ENCODE measurements around the gene RNU6-7.

The RNU6-7 gene
- long read RNA-seq, donor 1 = 0 reads
- long read RNA-seq, donor 2 = 0 reads
- long read RNA-seq, donor 3 = 0 reads
- long read RNA-seq, donor 4 = 0 reads
- long read RNA-seq, donor 5 = 0 reads
- long read RNA-seq, donor 6 = 0 reads
- long read RNA-seq, donor 7 = 0 reads
- long read RNA-seq, donor 8 = 0 reads

DNA sequence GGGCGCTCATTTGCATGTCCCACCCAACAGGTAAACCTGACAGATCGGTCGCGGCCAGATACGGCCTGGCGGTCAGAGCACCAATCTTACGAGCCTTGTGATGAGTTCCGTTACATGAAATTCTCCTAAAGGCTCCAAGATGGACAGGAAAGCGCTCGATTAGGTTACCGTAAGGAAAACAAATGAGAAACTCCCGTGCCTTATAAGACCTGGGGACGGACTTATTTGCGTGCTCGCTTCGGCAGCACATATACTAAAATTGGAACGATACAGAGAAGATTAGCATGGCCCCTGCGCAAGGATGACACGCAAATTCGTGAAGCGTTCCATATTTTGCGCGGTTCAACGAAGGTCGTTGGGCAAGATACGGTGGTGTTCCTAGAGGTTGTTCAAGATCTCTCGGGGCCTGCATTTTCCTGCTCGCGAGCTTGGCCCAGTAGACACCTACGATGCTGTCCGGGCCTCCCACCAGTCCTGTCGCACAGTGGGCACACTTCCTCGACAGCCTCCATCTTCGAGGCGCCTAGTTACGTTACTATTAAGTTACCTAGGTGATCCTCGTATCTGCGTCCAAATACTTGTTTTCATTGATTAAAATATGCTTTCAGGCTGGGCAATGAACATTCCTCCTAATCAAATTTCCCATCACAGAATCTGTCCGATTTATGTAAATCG lies at the start of gene RNU6-7:
TSS of gene RNU6-7 (plus strand) at position 230 of the 675 bp plus-strand sequence.
- DNase-seq = peak; percentile 92

DNA sequence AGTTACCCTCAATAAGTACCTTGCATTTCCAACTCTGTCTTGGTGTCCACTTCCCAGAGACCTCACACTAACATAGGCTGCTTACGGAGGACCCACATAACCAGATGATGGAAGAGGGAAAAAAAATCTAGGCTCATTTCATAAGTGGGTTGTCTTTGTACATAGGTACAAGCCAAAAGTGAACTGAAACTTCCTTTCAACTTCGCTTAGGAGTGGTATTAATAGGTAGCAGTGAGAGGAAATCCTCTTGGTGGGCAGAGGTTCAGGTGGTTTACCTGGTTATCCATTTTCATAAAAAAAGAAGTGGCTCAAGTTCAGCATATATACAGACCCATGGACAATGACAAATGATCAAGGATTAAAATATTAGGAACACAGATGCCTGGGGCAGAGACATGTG lies 35.8 kb upstream of the RNU6-7 start:
- no peak for DNase-seq

DNA sequence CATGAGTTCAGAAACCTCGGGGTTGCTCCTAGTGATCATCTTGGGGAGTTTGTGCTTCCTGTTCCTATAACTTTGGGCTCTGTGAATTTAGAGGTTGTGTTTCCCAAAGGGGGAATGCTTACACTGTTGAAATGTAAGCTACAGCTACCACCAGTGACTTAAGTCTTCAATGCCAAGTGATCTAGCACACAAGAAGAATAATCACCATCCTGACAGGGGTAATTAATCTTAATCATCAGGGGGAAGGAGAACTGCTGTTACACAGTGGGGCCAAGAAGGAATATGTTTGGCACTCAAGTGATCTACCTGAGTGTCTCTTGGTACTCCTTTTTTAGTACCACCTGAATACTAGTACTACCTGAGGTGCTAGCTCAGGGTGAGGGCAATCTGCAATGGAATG lies 34.9 kb upstream of the RNU6-7 start:
- no peak for DNase-seq

DNA sequence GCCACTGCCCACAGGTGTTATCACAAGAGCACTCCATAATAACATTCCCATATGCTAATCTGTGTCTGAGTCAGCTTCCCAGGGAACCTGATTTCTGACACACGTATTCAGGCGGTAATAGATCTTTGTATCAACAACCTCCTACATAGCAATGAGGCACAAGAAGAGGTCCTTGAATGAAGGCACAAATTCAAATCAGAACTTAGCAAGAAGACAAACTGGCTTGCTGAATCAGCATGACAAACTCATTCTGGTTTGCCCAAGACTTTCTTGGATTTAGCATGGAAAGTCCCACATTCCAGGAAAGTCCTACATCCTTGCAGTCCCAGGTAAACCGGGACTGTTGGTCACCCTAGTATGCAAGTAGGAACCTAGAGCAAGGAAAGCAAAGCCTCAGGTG lies 33.9 kb upstream of the RNU6-7 start:
- no peak for DNase-seq

DNA sequence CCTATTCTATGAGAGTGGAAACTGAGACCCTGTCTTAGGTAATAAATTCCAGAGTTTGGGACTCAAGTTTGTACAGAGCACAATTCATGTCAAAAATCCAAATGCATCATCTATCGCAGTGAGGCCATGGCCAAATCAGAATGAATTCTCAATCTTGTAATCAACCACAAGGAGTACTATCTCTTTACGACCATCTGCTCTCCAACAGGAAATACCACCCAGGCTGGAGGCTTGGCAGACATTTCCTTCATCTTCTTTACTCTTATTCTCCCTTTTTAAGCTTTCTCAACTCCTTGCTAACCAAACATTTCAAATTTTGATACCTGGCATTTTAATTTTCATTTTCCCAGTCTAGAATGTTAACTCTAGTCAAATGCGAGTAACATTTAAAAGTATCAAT lies 32.7 kb upstream of the RNU6-7 start:
- DNase-seq = no peak

DNA sequence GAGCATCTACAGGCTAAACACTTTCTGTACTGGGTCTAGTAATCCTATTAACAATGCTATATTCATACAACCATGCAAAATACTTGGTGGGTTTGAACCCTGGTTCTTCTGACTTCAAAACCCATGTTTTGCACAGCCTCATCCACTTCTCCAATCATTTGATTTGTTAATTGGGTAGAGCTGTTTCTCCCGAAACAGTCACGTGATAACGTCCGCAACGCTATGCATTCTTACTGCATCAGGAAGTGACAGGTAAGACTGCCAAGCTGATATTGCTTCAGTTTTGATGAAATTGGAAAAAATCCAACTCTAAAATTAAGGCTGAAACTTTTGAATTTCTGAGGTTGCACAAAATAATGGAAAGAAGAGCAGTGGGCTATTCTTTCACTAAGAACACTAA lies 30.4 kb upstream of the RNU6-7 start:
- no peak for DNase-seq

DNA sequence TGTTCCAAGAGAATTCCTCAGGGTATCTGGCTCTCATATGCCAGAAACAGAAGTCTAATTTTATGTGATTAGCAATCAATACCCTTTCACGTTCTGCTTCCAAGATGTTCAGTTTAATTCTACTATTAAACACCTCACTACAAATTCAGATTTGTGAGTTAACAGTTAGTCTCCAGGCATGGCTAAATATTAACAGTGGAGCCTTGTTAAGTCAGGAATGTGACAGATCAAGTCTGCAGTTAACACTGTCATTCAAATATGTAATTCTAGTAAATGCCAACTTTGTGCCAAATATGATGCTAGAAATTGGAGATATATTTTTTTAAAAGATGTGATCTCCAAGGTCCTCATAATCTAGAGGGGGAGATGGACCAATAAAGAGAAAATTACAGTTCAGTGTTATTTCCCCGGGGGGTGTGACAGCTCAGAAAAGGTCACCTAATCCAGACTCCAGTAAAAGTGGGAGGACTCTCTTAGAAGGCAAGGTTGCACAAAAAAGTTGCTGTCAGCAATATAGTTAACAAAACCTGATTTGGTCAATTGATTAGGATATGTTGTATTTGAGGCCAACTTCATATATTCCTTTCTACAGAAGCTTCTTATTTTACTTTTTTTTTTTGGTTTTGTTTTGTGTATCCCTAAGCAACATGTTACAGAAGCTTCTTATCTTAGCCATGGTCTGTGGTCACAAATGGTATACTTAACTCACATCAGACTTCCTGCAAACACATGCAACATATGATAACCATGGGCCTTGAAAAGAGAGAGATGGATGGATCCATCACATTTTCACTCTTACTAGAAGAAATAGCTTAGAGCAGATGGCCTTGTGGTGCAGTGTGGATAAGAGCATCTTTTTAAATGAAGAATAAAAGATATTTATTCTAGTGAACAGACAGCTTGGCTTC lies 18.4 kb upstream of the RNU6-7 start:
- DNase-seq = peak; percentile 4

DNA sequence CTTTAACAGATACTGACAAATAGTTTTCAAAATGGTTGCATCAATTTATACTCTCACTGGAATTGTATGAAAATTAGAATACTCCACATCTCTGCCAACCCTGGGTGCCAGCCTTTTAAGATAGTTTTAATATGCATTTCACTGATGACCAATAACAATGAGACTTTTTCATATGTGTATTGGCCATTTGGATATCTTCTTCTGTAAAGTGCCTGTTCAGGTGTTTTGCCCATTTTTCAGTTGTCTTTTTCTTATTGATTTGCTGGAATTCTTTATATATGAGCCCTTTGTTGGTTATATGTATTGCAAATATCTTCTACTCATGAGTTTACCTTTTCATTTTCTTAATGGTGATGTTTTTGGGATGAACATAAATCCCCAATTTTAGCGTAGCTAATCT lies 16.7 kb upstream of the RNU6-7 start:
- no peak for DNase-seq

DNA sequence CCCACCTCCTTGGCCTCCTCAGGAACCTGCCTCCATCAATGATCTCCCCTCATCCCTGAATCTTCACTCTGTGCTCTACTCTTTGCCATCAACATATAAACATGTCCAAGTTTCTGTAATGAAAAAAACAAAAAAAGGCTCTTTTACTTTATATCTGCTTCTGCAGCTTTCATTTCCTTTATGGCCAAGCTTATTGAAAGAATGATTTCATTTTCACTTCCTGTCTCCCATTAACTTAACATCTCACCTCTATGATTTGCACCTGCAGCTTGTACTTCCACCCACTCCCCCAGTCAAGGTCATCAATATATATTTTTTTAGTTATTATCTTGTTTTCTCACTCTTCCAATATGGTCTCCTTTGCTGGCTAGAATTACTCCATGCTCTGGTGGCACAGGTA lies 15.6 kb upstream of the RNU6-7 start:
- DNase-seq = no peak

DNA sequence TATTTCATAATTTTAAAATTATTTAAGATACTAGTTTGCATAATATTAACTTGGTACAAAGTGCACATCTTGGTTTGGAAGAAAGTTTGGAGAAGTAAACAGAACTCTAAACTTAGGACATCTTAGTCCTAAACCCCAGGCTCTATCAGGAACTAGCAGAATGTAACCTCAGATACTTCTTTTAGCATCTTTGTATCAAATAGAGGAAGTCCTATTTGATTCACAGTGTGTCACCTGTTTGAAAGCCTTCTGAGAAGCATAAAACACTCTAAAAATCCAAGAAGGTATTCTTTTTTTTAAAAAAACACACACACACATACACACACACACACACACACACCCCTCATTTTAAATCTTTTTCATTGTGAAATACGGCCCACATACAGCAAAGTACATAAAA lies 12.0 kb upstream of the RNU6-7 start:
- no peak for DNase-seq

DNA sequence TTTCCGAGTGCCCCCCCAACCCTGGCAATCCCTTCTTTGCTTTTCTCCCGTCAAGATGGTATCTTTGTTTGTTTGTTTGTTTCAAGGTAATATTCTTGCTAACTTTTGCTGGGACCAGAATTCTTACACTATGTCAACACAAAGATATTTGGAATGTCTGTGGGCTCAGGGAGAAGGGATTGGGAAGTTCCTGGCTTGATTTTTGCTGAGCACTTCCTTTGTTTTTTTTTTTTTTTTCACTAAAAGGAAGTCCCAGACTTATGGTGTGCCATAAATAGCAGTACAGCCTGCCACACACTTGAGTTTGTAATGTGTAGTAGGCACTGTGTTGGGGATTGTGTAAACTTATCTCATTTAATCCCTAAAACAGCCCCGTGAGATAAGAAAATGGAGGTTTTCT lies 11.2 kb upstream of the RNU6-7 start:
- DNase-seq = no peak

DNA sequence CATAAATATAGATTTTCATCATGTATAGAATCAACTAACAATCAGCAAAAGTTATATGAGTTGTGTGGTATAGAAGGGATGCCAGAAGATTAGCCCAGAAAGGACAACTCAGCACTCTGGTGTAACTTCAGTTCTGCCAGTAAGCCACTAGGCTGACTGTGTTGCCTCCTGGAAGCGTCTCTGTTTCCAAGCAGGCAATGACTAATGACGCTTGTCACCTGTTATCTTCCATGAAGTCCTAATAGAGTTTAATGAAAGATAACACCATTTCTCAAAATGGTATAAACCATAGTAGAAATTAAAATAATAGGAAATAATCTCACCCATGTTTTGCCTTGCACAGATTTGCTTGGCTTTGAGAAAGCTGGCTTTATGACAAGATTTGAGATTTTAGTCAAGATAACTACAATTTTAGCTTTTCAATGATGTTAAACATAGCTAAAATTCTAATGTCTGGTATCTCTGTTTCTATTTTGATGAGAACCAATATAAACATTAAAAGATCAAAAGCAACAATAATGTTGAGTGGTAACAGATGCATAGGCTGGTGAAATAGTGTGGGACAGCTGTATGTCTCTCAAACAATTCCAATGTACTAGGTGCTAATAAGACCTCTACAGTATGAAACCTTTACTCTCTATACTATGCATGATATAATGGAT lies 9.0 kb upstream of the RNU6-7 start:
- DNase-seq = no peak

DNA sequence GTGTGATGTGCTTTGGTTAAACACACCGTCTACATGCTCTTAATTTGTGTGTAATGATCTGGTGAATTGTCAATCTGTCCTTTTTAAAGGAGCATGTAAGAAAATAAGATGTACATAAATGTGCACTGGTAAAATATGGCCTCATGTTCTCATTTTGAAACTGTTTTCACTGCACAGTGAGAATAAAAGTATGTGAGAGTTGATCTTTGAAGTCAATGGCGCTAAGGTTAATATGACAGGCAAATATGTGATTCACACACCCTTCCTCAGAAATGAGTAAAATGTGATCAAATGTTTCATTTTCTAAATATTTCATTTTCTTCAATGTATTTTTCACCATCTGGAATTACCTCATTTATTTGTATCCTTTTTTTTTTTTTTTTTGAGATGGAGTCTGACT lies 8.3 kb upstream of the RNU6-7 start:
- no peak for DNase-seq

DNA sequence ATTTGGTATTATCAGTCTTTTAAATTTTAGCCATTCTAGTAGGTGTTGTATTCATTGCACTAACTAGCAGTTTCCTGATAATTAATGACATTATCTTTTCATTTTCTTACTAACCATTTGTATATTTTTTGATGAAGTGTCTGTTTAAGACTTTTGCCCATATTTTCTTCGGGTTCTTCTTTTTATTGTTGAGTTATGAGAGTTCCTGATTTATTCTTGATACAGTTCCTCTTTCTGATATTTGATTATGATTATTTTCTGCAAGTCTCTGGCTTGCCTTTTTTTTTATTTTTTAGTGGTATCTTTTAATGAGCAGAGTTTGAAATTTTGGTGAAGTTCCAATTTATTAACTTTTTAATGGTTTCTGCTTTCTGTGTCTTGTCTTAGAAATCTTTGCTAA lies 6.2 kb upstream of the RNU6-7 start:
- no peak for DNase-seq

DNA sequence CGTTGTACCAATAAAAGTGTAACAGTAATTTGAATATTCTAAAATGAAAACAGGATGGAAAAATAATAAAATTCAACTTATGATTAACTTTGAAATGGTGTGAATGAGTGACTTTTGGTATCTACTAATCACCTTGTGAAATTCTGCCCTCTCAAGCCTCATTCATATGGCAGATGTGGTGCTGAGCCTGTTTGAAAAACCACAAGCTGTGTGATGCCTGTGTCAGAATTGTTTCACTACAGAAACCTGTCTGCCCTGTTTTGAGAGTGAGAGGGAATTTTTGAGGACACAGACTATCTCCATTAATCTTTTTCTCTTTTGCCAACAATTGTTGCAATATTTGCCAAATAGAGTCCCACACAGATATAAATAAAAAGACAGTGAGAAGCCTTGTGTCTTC lies 3.9 kb upstream of the RNU6-7 start:
- DNase-seq = no peak

DNA sequence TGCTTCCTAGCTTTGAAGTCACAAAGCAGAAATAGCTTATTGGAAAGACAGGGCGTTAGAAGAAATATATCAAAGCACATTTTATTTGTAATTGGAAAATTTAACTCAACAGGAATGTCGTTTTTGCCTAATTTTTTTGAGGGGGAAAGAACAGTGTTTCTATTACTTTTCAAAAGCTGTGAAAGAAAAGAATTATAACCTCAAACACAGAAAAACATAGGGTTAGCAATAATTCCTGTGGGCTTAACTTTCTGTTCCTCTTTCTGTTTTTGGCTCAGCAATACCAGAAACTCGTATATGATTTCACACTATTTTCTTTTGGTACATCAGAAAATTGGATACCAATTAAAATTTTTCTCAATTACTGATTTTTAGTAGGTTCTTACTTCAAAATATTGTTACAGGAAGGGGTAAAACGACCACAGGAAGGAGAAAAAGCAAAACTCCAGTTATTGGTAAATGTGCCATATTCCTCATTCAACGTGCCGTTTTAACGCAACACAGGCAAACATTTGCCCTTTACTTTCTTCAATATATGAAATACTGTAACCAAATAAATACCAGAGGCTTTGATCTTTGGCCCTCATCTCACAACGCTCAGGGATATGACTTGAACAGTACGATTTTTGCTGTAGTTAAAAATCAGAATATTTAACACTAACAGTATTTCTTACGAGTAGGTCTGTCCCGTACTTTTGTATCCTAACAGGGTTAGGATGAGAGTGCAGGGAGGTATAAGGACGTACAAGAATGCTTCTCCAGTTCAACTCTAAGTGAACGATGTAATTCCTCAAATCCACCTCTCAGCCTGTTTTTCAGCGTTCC lies 1.3 kb upstream of the RNU6-7 start:
- no peak for DNase-seq

DNA sequence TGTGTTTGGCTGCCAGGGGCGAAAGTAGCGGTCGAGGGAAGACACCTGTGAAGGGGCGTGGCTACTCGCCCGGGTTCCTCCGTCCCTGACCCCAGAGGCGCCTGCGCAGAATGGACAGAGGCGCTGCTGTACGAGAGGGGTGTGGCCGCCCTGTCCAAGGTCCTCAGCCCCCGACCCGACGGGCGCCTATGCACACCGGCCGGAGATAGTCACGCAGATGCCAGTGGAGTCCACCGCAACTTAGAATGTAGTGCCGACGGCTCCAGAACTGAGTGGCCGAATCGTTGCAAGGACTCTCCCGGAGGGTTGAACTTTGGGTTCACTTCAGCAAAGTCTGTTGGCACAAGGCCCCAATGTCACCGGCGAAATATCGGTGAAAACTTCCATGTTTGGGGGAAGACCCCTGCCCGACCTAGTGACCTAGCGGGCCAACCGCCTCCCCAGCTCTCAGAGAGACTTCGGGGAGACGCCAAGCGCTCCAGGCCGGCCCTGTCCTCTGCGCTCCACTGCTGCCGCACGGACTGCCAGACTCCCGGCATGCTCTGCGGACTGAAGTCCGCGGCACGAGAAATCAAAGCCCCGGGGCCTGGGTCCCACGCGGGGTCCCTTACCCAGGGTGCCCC lies 541 bp upstream of the RNU6-7 start:
- DNase-seq = peak; percentile 92

DNA sequence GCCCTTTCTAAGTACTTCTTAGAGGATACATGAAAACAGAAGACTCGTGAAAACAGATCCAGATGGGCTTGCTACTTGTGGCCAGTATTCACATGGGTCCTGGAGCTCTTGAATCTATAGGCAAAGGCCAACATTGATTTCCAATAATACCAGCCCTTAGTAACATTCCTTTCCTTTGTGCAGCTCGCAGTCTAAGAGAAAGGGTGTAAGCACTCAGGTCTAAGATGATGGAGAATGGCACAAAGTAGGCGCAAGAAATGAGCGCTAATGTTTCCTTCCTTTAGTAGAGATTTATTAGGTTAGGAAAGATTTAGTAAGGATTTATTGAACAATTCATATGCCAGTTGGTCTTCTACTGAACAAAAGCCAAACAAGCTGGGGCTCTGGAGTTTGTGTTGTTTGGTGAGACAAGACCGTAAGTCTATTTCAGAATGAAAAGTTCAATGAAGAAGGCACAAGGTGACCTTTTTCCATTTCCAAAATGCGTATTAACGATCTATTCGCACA lies 699 bp downstream of the RNU6-7 start:
- DNase-seq = no peak

DNA sequence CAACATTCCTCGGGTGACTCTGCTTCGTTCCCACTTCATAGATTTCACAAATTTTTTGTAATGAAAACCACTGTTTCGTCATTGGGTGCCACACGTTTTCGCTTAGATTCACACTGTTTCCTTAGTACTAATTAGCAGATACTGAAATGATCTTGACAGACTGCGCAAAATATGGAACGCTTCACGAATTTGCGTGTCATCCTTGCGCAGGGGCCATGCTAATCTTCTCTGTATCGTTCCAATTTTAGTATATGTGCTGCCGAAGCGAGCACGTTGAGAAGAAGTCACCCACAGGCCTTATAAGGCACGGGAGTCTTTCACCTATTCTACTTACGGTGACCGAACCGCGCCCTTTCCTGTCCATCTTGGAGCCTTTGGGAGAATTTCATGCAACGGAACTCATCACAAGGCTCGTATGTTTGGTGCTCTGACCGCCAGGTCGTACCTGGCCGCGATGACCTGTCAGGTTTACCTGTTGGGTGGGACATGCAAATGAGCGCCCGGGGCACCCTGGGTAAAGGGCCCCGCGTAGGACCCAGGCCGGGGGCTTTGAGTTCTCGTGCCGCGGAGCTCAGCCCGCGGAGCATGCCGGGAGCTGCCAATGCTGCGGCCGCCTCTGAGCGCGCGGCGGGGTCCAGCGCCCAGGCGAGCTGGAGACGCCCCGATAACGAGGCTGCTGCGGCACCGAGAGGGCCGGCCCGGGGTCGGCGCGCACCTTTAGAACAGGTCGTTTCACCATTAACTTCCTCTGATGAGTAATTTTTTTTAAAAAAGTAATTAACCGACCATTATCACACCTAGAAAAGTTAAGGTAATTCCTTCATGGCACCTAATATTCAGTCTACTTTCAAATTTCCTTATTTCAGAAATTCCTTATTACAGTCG lies 1.4 kb downstream of the RNU6-7 start, which contains the start of gene RNU6-8:
TSS of gene RNU6-8 (minus strand) at position 272 of the 885 bp plus-strand sequence.
- peak; percentile 92 for DNase-seq

DNA sequence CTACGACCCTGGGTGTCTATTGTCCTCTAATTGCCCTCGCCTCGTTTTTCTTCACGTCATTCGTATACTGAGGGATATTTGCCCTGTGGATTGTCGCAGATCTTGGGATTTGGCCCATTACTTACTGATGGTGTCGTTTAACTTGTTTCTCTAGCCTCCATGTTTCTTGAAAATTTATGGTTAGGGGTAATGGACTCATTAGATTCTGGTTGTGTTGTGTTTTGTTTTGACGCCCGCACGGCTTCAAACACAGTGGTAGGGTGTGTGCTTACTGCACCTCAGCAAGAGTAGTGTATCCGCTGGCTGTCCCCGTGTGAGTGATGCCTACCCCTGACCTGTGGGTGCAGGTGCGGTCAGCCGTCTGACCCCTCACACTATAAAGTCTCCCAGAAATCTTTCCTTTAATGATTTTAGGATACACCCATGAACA lies 2.1 kb downstream of the RNU6-7 start:
- peak; percentile 48 for DNase-seq
